HEK293 (cell line): ENCODE measurements around the gene ALOX12.

ENCODE experiments used
- CTCF ChIA-PET: fragments of 350-600 bp; formaldehyde crosslinking; extraction: SDS; loops from one replicate; lab custom pipeline; 2021; ENCODE audit warnings: antibody characterized with exemption; lab: Yijun Ruan, JAX
- POLR2A ChIA-PET: fragments of 300-600 bp; formaldehyde crosslinking; extraction: SDS; loops from one replicate; lab custom pipeline; 2020; ENCODE audit warnings: antibody characterized with exemption, inconsistent platforms; lab: Yijun Ruan, JAX
- H3K27ac ChIP-seq: fragments of 200-500 bp; sonication (Bioruptor generic); 2 replicates; pipeline ENCODE4 v1.5.1; 2014; ENCODE audit warnings: low read depth, low read length, control low read depth, inconsistent platforms; ENCODE audit errors: extremely low read depth
- H3K36me3 ChIP-seq, 2 experiments: fragments of 200-500 bp in 1 of 2; sonication (Bioruptor generic) in 1 of 2; 1 replicate in 1 of 2; 2 replicates in 1 of 2; pipeline ENCODE4 v1.5.1; 2014 to 2017; ENCODE audit warnings: inconsistent platforms in 2 of 2, low read length in 2 of 2; ENCODE audit not compliant: control insufficient read depth in 2 of 2, insufficient read depth in 1 of 2
- H3K4me1 ChIP-seq: fragments of 200-500 bp; sonication (Bioruptor generic); 2 replicates; pipeline ENCODE4 v1.5.1; 2014; ENCODE audit warnings: mild to moderate bottlenecking, low read length, inconsistent platforms; ENCODE audit not compliant: control insufficient read depth, insufficient read depth
- H3K4me3 ChIP-seq: 2 replicates; pipeline ENCODE4 v1.5.1; 2011; ENCODE audit warnings: low read depth, mild to moderate bottlenecking, control low read depth, low read length, moderate library complexity
- H3K9me3 ChIP-seq: fragments of 200-500 bp; sonication (Bioruptor generic); 2 replicates; pipeline ENCODE4 v1.5.1; 2014; ENCODE audit warnings: low read depth, low read length, inconsistent platforms; ENCODE audit not compliant: control insufficient read depth, insufficient read depth
- HOXC10 ChIP-seq: sonication (generic); formaldehyde crosslinking; IDR thresholded peaks from 2 replicates; pipeline ENCODE4 v1.8.1; 2023; ENCODE audit warnings: mild to moderate bottlenecking, missing genetic modification reagents
- KLF7 ChIP-seq: fragments of 450-650 bp; formaldehyde crosslinking; IDR thresholded peaks from 2 replicates; pipeline ENCODE4 v1.5.1; 2016; ENCODE audit warnings: missing biosample characterization, missing genetic modification characterization, borderline replicate concordance
- RBAK ChIP-seq: fragments of 450-650 bp; formaldehyde crosslinking; IDR thresholded peaks from 2 replicates; pipeline ENCODE4 v1.5.1; 2016; ENCODE audit warnings: missing biosample characterization, missing genetic modification characterization
- ZBTB1 ChIP-seq: fragments of 450-650 bp; formaldehyde crosslinking; IDR thresholded peaks from 2 replicates; pipeline ENCODE4 v1.5.1; 2016; ENCODE audit warnings: missing biosample characterization, missing genetic modification characterization
- ZFP37 ChIP-seq: fragments of 450-650 bp; formaldehyde crosslinking; IDR thresholded peaks from 2 replicates; pipeline ENCODE4 v1.5.1; 2016; ENCODE audit warnings: missing biosample characterization, missing genetic modification characterization
- ZNF248 ChIP-seq: fragments of 450-650 bp; formaldehyde crosslinking; IDR thresholded peaks from 2 replicates; pipeline ENCODE4 v1.5.1; 2017; ENCODE audit warnings: missing biosample characterization, missing genetic modification characterization
- ZNF341 ChIP-seq: fragments of 450-650 bp; formaldehyde crosslinking; IDR thresholded peaks from 2 replicates; pipeline ENCODE4; 2016; ENCODE audit warnings: low read depth, missing biosample characterization, missing genetic modification characterization
- ZNF404 ChIP-seq: fragments of 450-650 bp; formaldehyde crosslinking; IDR thresholded peaks from 2 replicates; pipeline ENCODE4 v1.5.1; 2017; ENCODE audit warnings: missing biosample characterization, missing genetic modification characterization
- ZNF416 ChIP-seq: fragments of 450-650 bp; formaldehyde crosslinking; IDR thresholded peaks from 2 replicates; pipeline ENCODE4 v1.5.1; 2016; ENCODE audit warnings: missing biosample characterization, missing genetic modification characterization
- ZNF510 ChIP-seq: fragments of 450-650 bp; formaldehyde crosslinking; IDR thresholded peaks from 2 replicates; pipeline ENCODE4 v1.5.1; 2018; ENCODE audit warnings: mild to moderate bottlenecking, missing genetic modification characterization, missing biosample characterization; ENCODE audit not compliant: insufficient replicate concordance
- ZNF513 ChIP-seq: fragments of 450-650 bp; IDR thresholded peaks from 2 replicates; pipeline ENCODE4 v1.5.1; 2018; ENCODE audit warnings: missing biosample characterization, missing genetic modification characterization
- ZNF548 ChIP-seq: fragments of 450-650 bp; formaldehyde crosslinking; IDR thresholded peaks from 2 replicates; pipeline ENCODE4 v1.5.1; 2016; ENCODE audit warnings: missing biosample characterization, missing genetic modification characterization
- ZNF549 ChIP-seq: fragments of 450-650 bp; IDR thresholded peaks from 2 replicates; pipeline ENCODE4 v1.5.1; 2018; ENCODE audit warnings: missing biosample characterization, missing genetic modification characterization, mild to moderate bottlenecking, inconsistent platforms, moderate library complexity
- ZNF555 ChIP-seq: fragments of 450-650 bp; formaldehyde crosslinking; conservative IDR thresholded peaks from 2 replicates; pipeline ENCODE4 v1.5.1; 2017; ENCODE audit warnings: missing biosample characterization, mild to moderate bottlenecking, missing genetic modification characterization, inconsistent platforms
- ZNF600 ChIP-seq: fragments of 450-650 bp; formaldehyde crosslinking; IDR thresholded peaks from 2 replicates; pipeline ENCODE4 v1.5.1; 2016; ENCODE audit warnings: missing biosample characterization, missing genetic modification characterization
- ZNF610 ChIP-seq: fragments of 450-650 bp; formaldehyde crosslinking; IDR thresholded peaks from 2 replicates; pipeline ENCODE4 v1.5.1; 2016; ENCODE audit warnings: missing biosample characterization, missing genetic modification characterization, borderline replicate concordance
- ZNF629 ChIP-seq: fragments of 450-650 bp; formaldehyde crosslinking; IDR thresholded peaks from 2 replicates; pipeline ENCODE4 v1.5.1; 2017; ENCODE audit warnings: missing biosample characterization, missing genetic modification characterization
- ZNF747 ChIP-seq: fragments of 450-650 bp; formaldehyde crosslinking; IDR thresholded peaks from 2 replicates; pipeline ENCODE4 v1.5.1; 2016; ENCODE audit warnings: missing biosample characterization, missing genetic modification characterization
- ZNF768 ChIP-seq: fragments of 450-650 bp; formaldehyde crosslinking; IDR thresholded peaks from 2 replicates; pipeline ENCODE4 v1.5.1; 2018; ENCODE audit warnings: missing biosample characterization, mild to moderate bottlenecking, missing genetic modification characterization
- ZNF777 ChIP-seq: fragments of 450-650 bp; formaldehyde crosslinking; IDR thresholded peaks from 2 replicates; pipeline ENCODE4 v1.5.1; 2017; ENCODE audit warnings: missing biosample characterization, missing genetic modification characterization, borderline replicate concordance
- TF ChIP-seq, protein P1 (sequence below): fragments of 450-650 bp; formaldehyde crosslinking; IDR thresholded peaks from 2 replicates; pipeline ENCODE4 v1.5.1; 2017; ENCODE audit warnings: missing biosample characterization, missing genetic modification characterization

The ALOX12 gene

DNA sequence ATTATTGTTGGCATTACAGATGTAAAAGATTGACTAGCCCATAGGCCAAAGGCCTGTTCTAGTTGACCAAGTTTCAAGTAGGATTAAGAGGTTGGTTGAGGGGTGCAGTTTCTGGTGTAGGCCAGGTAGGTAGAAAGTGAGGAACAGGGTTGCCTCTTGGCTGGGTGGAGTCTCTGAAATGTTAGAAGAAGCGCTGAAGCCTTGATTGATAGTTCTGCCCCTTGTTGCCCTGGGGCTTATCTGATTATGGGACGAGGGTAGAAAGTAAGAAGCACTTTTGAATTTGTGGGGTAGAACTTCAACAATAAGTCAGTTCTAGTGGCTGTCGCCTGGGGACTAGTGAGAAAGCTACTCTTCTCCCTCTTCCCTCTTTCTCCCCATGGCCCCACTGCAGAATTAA is 33.2 kb downstream of the ALOX12 start:
- TF ChIP-seq ZNF555 (tag by site-specific recombination), result no peak
- TF ChIP-seq ZNF629, result no peak
- TF ChIP-seq ZBTB1 (tag by site-specific recombination), result no peak
- TF ChIP-seq ZNF548, result no peak
- no peak for TF ChIP-seq ZNF404 (tag by site-specific recombination)
- no peak for TF ChIP-seq RBAK (tag by site-specific recombination)
- TF ChIP-seq ZNF768, result no peak
- no peak for TF ChIP-seq ZNF513 (tag by site-specific recombination)
- TF ChIP-seq ZNF416 (tag by site-specific recombination), result no peak
- TF ChIP-seq ZNF777 (tag by site-specific recombination), result no peak
- no peak for TF ChIP-seq ZNF549
- no peak for TF ChIP-seq ZNF248 (tag by site-specific recombination)
- TF ChIP-seq ZNF747 (tag by site-specific recombination), result no peak
- TF ChIP-seq ZNF610 (tag by site-specific recombination), result no peak
- TF ChIP-seq HOXC10, result no peak
- POLR2A ChIA-PET, result no interaction called here
- H3K4me3 ChIP-seq, result no peak overlapping the region
- CTCF ChIA-PET, result interaction anchor here (3.1 kb wide), 1 partner anchor 17 kb away, joined by 13 read pairs; no protein-coding TSS in a partner anchor
- H3K36me3 ChIP-seq, result no peaks in the 10 kb centered on the region
- H3K4me1 ChIP-seq, result no peaks in the 10 kb centered on the region
- no peak overlapping the region for H3K27ac ChIP-seq
- no peaks in the 10 kb centered on the region for H3K9me3 ChIP-seq

GRCh38 chr17:7029659-7030058 is 33.8 kb downstream of the ALOX12 start:
- Histone ChIP-seq H3K27ac (no peak overlapping the region), H3K36me3 (no peaks in the 10 kb centered on the region), H3K4me3 (no peak overlapping the region), H3K9me3 (no peaks in the 10 kb centered on the region), H3K4me1 (no peaks in the 10 kb centered on the region)
- TF ChIP-seq ZNF510 (tag by site-specific recombination), result no peak
- TF ChIP-seq KLF7, result no peak
- ChIA-PET CTCF (interaction anchor here (3.1 kb wide), 1 partner anchor 16 kb away, joined by 13 read pairs; no protein-coding TSS in a partner anchor), POLR2A (no interaction called here)

GRCh38 chr17:7034955-7035590 is 39.2 kb downstream of the ALOX12 start:
- POLR2A ChIA-PET, result interaction anchor here (0.6 to 1.7 kb wide), 19 partner anchors 7 to 394 kb away, joined by 3 to 21 read pairs (median 4); partner anchors contain the start of genes ACADVL, BCL6B, DLG4 and KIAA0753
- Histone ChIP-seq H3K9me3 (no peaks in the 10 kb centered on the region), H3K27ac (peak overlapping the region; percentile 62), H3K4me1 (0 out of 2 replicates have a peak, but pooled peaks cover 2% of the 10 kb centered on the region), H3K36me3 (peaks cover 0 to 4% of the 10 kb centered on the region in 2 experiments; a peak in 1 of 3 replicates), H3K4me3 (peak overlapping the region; percentile 79)
- CTCF ChIA-PET, result interaction anchor here (0.7 to 3.5 kb wide), 5 partner anchors 11 to 294 kb away, joined by 3 to 33 read pairs (median 4); no protein-coding TSS in a partner anchor
- TF ChIP-seq, protein P1, sequence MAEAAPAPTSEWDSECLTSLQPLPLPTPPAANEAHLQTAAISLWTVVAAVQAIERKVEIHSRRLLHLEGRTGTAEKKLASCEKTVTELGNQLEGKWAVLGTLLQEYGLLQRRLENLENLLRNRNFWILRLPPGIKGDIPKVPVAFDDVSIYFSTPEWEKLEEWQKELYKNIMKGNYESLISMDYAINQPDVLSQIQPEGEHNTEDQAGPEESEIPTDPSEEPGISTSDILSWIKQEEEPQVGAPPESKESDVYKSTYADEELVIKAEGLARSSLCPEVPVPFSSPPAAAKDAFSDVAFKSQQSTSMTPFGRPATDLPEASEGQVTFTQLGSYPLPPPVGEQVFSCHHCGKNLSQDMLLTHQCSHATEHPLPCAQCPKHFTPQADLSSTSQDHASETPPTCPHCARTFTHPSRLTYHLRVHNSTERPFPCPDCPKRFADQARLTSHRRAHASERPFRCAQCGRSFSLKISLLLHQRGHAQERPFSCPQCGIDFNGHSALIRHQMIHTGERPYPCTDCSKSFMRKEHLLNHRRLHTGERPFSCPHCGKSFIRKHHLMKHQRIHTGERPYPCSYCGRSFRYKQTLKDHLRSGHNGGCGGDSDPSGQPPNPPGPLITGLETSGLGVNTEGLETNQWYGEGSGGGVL, result 0 out of 2 replicates have a peak, but pooled peaks have one; percentile 8
- TF ChIP-seq ZNF747 (tag by site-specific recombination), result no peak
- 0 out of 2 replicates have a peak, but pooled peaks have one; percentile 57 for TF ChIP-seq ZFP37
- 0 out of 2 replicates have a peak, but pooled peaks have one; percentile 13 for TF ChIP-seq ZNF600
- no peak for TF ChIP-seq ZNF341 (tag by site-specific recombination)
